Upper lobe of left lung (tissue), 6 donors: Measurements from ENCODE around the gene RAB11FIP4. TPM values are rescaled to one million over a fixed set of nuclear protein-coding genes. Genes with fewer than 3 reads are reported as not detected.

Experiments used
- ATAC-seq, 2 donors: fragments of 200-7000 bp; cut with Tn5 transposase; one replicate each; pipeline ENCODE4 v1.9.1; 2022; ENCODE audit warnings: mild to moderate bottlenecking in 2 of 2, moderate library complexity in 2 of 2; ENCODE audit not compliant: low FRiP score in 2 of 2
- DNase-seq, 2 donors: peaks; one replicate each; pipeline ENCODE4 v3.0.0-alpha.2; 2019 to 2020
- H3K27ac ChIP-seq, 4 donors: fragments of 200-600 bp; sonication (generic); one replicate each; pipeline ENCODE4 v1.5.1; 2016 to 2019
- H3K27me3 ChIP-seq, 4 donors: fragments of 200-600 bp; sonication (generic); one replicate each; pipeline ENCODE4 v1.5.1; 2017 to 2019
- H3K36me3 ChIP-seq, 4 donors: fragments of 200-600 bp; sonication (generic); one replicate each; pipeline ENCODE4 v1.5.1; 2016 to 2019
- H3K4me1 ChIP-seq, 4 donors: fragments of 200-600 bp; sonication (generic); one replicate each; pipeline ENCODE4 v1.5.1; 2018 to 2019
- H3K4me3 ChIP-seq, 4 donors: fragments of 200-600 bp; sonication (generic); one replicate each; pipeline ENCODE4 v1.5.1; 2017 to 2019; ENCODE audit warnings: mild to moderate bottlenecking in 2 of 4, moderate library complexity in 1 of 4
- H3K9me3 ChIP-seq, 4 donors: fragments of 200-600 bp; sonication (generic); one replicate each; pipeline ENCODE4 v1.5.1; 2018 to 2019
- EP300 ChIP-seq, 4 donors: sonication (generic); formaldehyde crosslinking; IDR thresholded peaks; one replicate each; pipeline ENCODE4 v1.5.1; 2017; ENCODE audit warnings: antibody characterized with exemption in 4 of 4, control low read depth in 2 of 4
- POLR2A ChIP-seq, 4 donors: fragments of 450-650 bp; IDR thresholded peaks; one replicate each; pipeline ENCODE4 v1.5.1; 2016 to 2017; ENCODE audit warnings: antibody characterized with exemption in 4 of 4, mild to moderate bottlenecking in 2 of 4
- POLR2AphosphoS5 ChIP-seq, 2 donors: sonication (generic); formaldehyde crosslinking; IDR thresholded peaks; one replicate each; pipeline ENCODE4 v1.5.1; 2017; ENCODE audit warnings: antibody characterized with exemption in 2 of 2
- WGBS, 2 donors: methylation state at CpG; one replicate each; pipeline ENCODE4 v1.1.5; 2017 to 2018; 5-methylcytosine and 5-hydroxymethylcytosine counted together
- total RNA-seq, 6 donors: library from RNA; depleted of rRNA in 4 of 6; stranded (reverse); fragments of >200 nt in 4 of 6; gene quantifications; one replicate each; pipeline versions ENCODE4 v1.1.0 to v1.2.1, GENCODE V29; 2016 to 2021
- TF ChIP-seq, protein P1 (sequence below), 6 experiments: fragments of 450-650 bp in 4 of 6; fragments of 200-600 bp in 2 of 6; sonication (generic) in 2 of 6; IDR thresholded peaks; one replicate each; pipeline ENCODE4 v1.5.1; 2016 to 2019; ENCODE audit warnings: antibody characterized with exemption in 6 of 6
- donor health status: DM: no; HTN: no; CAD: no; lungs with moderate emphysema.
- donor health status: DM: no; HTN: yes; CAD: no; lungs with severe emphysema.

RAB11FIP4 gene
- total RNA-seq, 6 donors from 2014 or later, result 15.2 to 36.1 (median 23.3) TPM

DNA sequence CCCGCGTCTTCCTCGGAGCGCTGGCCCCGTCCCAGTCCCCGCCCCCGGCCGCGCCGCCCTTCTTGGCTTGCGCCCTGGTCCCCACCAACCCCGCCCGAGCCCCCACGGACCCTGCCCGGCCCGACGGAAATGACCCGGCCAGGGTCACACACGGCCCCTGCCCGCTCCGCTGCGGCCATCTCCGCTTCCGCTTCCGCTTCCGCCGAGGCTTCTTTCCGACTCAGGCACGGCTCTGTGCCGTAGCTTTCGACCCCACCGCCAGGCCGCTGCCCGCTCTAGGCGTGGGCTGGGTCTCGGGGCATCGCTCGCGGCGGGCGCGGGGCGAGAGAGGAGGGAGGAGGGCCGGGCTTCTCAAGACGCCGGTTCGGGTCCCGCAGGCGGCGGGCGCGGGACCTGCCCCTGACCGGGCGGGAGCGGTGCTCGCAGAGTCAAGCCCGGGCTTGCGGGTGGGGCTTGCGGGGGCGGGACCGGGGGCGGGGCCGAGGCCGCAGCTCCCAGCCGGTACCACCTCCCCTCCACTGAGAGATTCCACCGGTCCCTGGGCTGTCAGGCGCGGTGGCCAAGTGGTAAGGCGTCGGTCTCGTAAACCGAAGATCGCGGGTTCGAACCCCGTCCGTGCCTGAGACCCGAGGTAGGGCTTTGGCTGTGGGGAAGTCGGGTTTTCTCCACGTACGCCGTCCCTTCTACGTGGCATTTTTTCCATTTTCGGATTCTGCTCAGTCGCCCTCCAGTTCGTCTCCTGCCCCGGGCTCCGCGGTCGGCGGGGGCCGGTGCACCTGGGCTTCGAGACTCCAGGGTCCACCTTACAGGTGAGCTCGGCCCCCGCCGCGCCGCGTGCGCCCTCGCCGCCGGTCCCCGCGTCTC, 158.3 kb downstream of the RAB11FIP4 start:
- peak; percentile 95 to 97 for ATAC-seq
- no peaks in the 10 kb centered on the region for H3K36me3 ChIP-seq
- H3K4me1 ChIP-seq, result peaks cover 5 to 20% (median 13%) of the 10 kb centered on the region in 4 donors
- TF ChIP-seq POLR2A (IDR thresholded peaks at IDR 0.05), result peak in 1 of 4 donors; percentile 79
- TF ChIP-seq EP300 (IDR thresholded peaks at IDR 0.05), result no peak
- TF ChIP-seq, protein P1, sequence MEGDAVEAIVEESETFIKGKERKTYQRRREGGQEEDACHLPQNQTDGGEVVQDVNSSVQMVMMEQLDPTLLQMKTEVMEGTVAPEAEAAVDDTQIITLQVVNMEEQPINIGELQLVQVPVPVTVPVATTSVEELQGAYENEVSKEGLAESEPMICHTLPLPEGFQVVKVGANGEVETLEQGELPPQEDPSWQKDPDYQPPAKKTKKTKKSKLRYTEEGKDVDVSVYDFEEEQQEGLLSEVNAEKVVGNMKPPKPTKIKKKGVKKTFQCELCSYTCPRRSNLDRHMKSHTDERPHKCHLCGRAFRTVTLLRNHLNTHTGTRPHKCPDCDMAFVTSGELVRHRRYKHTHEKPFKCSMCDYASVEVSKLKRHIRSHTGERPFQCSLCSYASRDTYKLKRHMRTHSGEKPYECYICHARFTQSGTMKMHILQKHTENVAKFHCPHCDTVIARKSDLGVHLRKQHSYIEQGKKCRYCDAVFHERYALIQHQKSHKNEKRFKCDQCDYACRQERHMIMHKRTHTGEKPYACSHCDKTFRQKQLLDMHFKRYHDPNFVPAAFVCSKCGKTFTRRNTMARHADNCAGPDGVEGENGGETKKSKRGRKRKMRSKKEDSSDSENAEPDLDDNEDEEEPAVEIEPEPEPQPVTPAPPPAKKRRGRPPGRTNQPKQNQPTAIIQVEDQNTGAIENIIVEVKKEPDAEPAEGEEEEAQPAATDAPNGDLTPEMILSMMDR (IDR thresholded peaks at IDR 0.05), result peak in 1 of 6 experiments; percentile 43
- peak; percentile 63 to 72 for TF ChIP-seq POLR2AphosphoS5 (IDR thresholded peaks at IDR 0.05)
- peak overlapping the region; percentile 84 to 94 (median 91) for H3K27ac ChIP-seq
- H3K27me3 ChIP-seq, result no peaks in the 10 kb centered on the region
- H3K4me3 ChIP-seq, result peak overlapping the region; percentile 60 to 96 (median 88)
- WGBS, 2 donors, result 1 to 2% methylated on average over 26 to 50 of the region's 105 CpGs
- DNase-seq, result peak; percentile 95 to 98
- no peaks in the 10 kb centered on the region for H3K9me3 ChIP-seq

DNA sequence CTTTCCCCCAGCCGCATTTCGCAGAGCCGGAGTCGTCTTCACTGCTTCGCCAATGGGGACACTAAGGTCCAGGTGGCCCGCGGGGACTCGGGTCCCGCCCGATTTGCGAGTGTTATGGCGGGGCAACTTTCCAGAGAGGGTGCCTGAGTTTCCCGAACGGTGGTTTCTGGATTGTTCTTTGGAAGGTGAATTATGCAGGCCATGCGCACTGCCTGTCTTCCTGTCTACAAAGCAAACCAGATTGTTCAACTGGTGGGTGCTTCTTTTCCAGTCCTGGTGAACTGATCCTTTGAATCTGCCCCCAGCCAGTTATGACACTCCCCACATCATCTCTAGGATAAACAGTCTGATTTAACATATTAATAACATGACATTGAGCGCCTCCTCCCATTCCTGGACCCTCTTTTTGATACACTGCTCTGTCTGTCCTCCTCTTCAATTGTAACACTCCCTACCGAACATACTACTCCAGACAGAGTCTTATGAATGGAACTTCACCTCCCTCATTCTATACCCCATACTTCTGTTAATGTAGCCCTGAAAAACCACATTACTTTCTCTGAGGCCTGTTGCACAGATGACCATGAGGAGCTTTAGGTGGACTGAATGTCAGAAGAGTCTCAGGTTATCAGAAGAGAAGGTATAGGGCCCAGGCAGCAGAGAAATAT, 159.0 kb downstream of the RAB11FIP4 start:
- TF ChIP-seq, protein P1 (IDR thresholded peaks at IDR 0.05), result no peak
- TF ChIP-seq POLR2A (IDR thresholded peaks at IDR 0.05) (no peak), EP300 (IDR thresholded peaks at IDR 0.05) (no peak), POLR2AphosphoS5 (IDR thresholded peaks at IDR 0.05) (no peak)
- DNase-seq (no peak), ATAC-seq (no peak)
- Histone ChIP-seq H3K9me3 (no peaks in the 10 kb centered on the region), H3K27ac (peak overlapping the region; percentile 84 to 94 (median 91)), H3K27me3 (no peaks in the 10 kb centered on the region), H3K4me3 (peak overlapping the region; percentile 23 to 96 (median 88)), H3K4me1 (peaks cover 5 to 20% (median 13%) of the 10 kb centered on the region in 4 donors), H3K36me3 (no peaks in the 10 kb centered on the region)
- 12 to 39% methylated on average over 5 to 16 of the region's 17 CpGs for WGBS, 2 donors

DNA sequence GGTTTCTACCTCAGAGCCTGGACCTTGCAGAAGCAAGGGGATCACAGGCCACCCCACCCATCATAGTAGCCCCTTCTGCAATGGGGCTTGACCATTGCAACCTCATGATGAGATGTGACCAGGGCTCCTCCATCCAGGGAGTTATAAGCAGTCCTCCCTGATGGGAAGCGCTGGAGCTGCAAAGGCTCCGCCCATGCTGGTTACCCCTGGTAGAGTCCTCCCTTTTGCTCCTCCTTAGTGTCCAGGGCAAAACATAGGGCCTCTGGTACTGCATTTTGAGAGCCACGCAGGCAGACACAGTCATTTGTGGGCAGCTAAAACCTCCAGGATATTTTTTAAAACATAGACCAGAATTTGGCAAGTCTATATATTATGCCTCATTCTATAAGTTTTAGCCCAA, 161.1 kb downstream of the RAB11FIP4 start:
- ATAC-seq (no peak), DNase-seq (no peak)
- Histone ChIP-seq H3K9me3 (no peaks in the 10 kb centered on the region), H3K4me1 (peaks cover 5 to 20% (median 13%) of the 10 kb centered on the region in 4 donors), H3K27ac (no peak overlapping the region), H3K36me3 (no peaks in the 10 kb centered on the region), H3K4me3 (no peak overlapping the region), H3K27me3 (no peaks in the 10 kb centered on the region)
- WGBS, 2 donors, result 87 to 88% methylated on average over 3 of the region's 3 CpGs
- no peak for TF ChIP-seq POLR2AphosphoS5 (IDR thresholded peaks at IDR 0.05)
- TF ChIP-seq EP300 (IDR thresholded peaks at IDR 0.05), result no peak
- no peak for TF ChIP-seq POLR2A (IDR thresholded peaks at IDR 0.05)
- TF ChIP-seq, protein P1 (IDR thresholded peaks at IDR 0.05), result no peak

DNA sequence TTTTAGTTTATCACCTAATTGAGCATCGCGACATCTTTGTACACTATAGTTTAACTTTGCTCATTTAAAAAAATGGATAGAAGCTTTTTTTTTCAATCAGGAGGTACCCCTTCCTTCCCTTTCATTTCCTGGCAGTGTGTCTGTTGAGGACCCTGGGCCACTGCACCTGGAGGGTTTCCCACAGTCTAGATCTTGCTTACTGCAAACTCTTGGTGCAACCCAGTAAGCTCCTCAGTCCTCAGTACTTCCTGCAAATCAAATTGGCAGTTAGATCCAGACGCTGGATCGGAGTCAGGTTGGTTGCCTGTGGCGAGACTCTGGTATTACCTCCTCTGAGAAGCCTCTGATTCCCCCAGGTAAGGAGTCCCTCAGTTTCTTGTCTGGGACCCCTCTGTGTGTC, 162.0 kb downstream of the RAB11FIP4 start:
- Histone ChIP-seq H3K4me3 (no peak overlapping the region), H3K27me3 (no peaks in the 10 kb centered on the region), H3K27ac (no peak overlapping the region), H3K9me3 (no peaks in the 10 kb centered on the region), H3K4me1 (peaks cover 10 to 25% (median 13%) of the 10 kb centered on the region in 4 donors), H3K36me3 (no peaks in the 10 kb centered on the region)
- DNase-seq (no peak), ATAC-seq (no peak)
- no peak for TF ChIP-seq POLR2A (IDR thresholded peaks at IDR 0.05)
- TF ChIP-seq EP300 (IDR thresholded peaks at IDR 0.05), result no peak
- TF ChIP-seq POLR2AphosphoS5 (IDR thresholded peaks at IDR 0.05), result no peak
- TF ChIP-seq, protein P1 (IDR thresholded peaks at IDR 0.05), result no peak
- WGBS, 2 donors, result 81 to 82% methylated on average over 5 of the region's 5 CpGs
